H1 (cell line): ENCODE data around the gene DGKZ.

Source experiments
- BRCA1 ChIP-seq: IDR thresholded peaks from 2 replicates; pipeline ENCODE4 v1.6.1; 2012; ENCODE audit warnings: low read depth, low read length, improper control_type of control experiment
- CTCF ChIP-seq, 3 experiments: IDR thresholded peaks; 1 replicate in 2 of 3; 2 replicates in 1 of 3; pipeline versions ENCODE4 v1.5.1 to v1.6.1; 2011; ENCODE audit warnings: low read length in 3 of 3, mild to moderate bottlenecking in 3 of 3, inconsistent platforms in 2 of 3, low read depth in 1 of 3, moderate library complexity in 1 of 3; ENCODE audit not compliant: insufficient read depth in 1 of 3; ENCODE audit errors: control extremely low read depth in 1 of 3
- E2F6 ChIP-seq: IDR thresholded peaks from 2 replicates; pipeline ENCODE4 v1.6.1; 2012; ENCODE audit warnings: inconsistent platforms
- EP300 ChIP-seq, 2 experiments: IDR thresholded peaks; 1 replicate in 1 of 2; 2 replicates in 1 of 2; pipeline ENCODE4 v1.6.1; 2011 to 2012; ENCODE audit warnings: low read depth in 2 of 2, low read length in 2 of 2, mild to moderate bottlenecking in 2 of 2, borderline replicate concordance in 1 of 2, inconsistent platforms in 1 of 2, moderate library complexity in 1 of 2
- PHF8 ChIP-seq: fragments of 200-600 bp; sonication (generic); conservative IDR thresholded peaks from 2 replicates; pipeline ENCODE4 v1.7.1; 2012; ENCODE audit warnings: low read depth, mild to moderate bottlenecking, inconsistent platforms, low read length, moderate library complexity
- POLR2A ChIP-seq, 2 experiments: IDR thresholded peaks; 1 replicate in 1 of 2; 2 replicates in 1 of 2; pipeline ENCODE4 v1.6.1; 2011; ENCODE audit warnings: low read depth in 2 of 2, low read length in 2 of 2, mild to moderate bottlenecking in 2 of 2; ENCODE audit errors: control extremely low read depth in 1 of 2
- POLR2AphosphoS5 ChIP-seq: IDR thresholded peaks from 2 replicates; pipeline ENCODE4 v1.6.1; 2011; ENCODE audit warnings: low read depth, low read length
- RAD21 ChIP-seq, 2 experiments: IDR thresholded peaks in 1 of 2; conservative IDR thresholded peaks in 1 of 2; 2 replicates each; pipeline ENCODE4 v1.6.1; 2011; ENCODE audit warnings: low read depth in 2 of 2, low read length in 2 of 2, improper control_type of control experiment in 1 of 2, inconsistent platforms in 1 of 2, mild to moderate bottlenecking in 1 of 2, moderate library complexity in 1 of 2
- RBBP5 ChIP-seq: IDR thresholded peaks from 2 replicates; pipeline ENCODE4 v1.7.1; 2012; ENCODE audit warnings: low read depth, mild to moderate bottlenecking, inconsistent platforms, low read length, moderate library complexity, borderline replicate concordance
- TCF12 ChIP-seq: IDR thresholded peaks from 2 replicates; pipeline ENCODE4 v1.6.1; 2011; ENCODE audit warnings: low read depth, mild to moderate bottlenecking, low read length
- USF2 ChIP-seq: IDR thresholded peaks from 2 replicates; pipeline ENCODE4 v1.6.1; 2011; ENCODE audit warnings: low read length, improper control_type of control experiment
- YY1 ChIP-seq: IDR thresholded peaks from 2 replicates; pipeline ENCODE4 v1.6.1; 2011; ENCODE audit warnings: low read depth, mild to moderate bottlenecking, low read length

GRCh38 chr11:46322759-46323158 is 24.5 kb upstream of the DGKZ start:
- TF ChIP-seq E2F6: no peak
- TF ChIP-seq RAD21 (IDR thresholded peaks at IDR 0.05 in 1 of 2, conservative IDR thresholded peaks at IDR 0.05 in 1 of 2; ENCODE audit: low read depth in 2 of 2, low read length in 2 of 2): peak; percentile 34 to 66
- no peak for TF ChIP-seq PHF8
- TF ChIP-seq BRCA1: no peak
- TF ChIP-seq TCF12: no peak
- TF ChIP-seq EP300 (IDR thresholded peaks at IDR 0.05; ENCODE audit: borderline replicate concordance in 1 of 2, low read depth in 2 of 2, low read length in 2 of 2): no peak
- TF ChIP-seq CTCF (IDR thresholded peaks at IDR 0.05; ENCODE audit: control extremely low read depth in 1 of 3, insufficient read depth in 1 of 3, low read depth in 1 of 3, low read length in 3 of 3): peak; percentile 65 to 84 (median 82)
- TF ChIP-seq POLR2AphosphoS5: no peak
- no peak for TF ChIP-seq USF2
- TF ChIP-seq POLR2A (IDR thresholded peaks at IDR 0.05; ENCODE audit: control extremely low read depth in 1 of 2, low read depth in 2 of 2, low read length in 2 of 2): no peak
- no peak for TF ChIP-seq YY1
- no peak for TF ChIP-seq RBBP5
